ENCODE results near the gene CACNA2D1.

- TF ChIP-seq CTCF (IDR thresholded peaks at IDR 0.05) (no peak), POLR2A (IDR thresholded peaks at IDR 0.05) (no peak)
These were observed 450.4 kb downstream of the CACNA2D1 start for GRCh38 chr7:81993186-81993585.
